ENCODE data around the gene DNAH2.
"Not testable (repeated sequence)": the region's sequence is repeated elsewhere in the genome, so short reads cannot be mapped to it uniquely, and the experiment has no call there.

The DNAH2 gene

DNA sequence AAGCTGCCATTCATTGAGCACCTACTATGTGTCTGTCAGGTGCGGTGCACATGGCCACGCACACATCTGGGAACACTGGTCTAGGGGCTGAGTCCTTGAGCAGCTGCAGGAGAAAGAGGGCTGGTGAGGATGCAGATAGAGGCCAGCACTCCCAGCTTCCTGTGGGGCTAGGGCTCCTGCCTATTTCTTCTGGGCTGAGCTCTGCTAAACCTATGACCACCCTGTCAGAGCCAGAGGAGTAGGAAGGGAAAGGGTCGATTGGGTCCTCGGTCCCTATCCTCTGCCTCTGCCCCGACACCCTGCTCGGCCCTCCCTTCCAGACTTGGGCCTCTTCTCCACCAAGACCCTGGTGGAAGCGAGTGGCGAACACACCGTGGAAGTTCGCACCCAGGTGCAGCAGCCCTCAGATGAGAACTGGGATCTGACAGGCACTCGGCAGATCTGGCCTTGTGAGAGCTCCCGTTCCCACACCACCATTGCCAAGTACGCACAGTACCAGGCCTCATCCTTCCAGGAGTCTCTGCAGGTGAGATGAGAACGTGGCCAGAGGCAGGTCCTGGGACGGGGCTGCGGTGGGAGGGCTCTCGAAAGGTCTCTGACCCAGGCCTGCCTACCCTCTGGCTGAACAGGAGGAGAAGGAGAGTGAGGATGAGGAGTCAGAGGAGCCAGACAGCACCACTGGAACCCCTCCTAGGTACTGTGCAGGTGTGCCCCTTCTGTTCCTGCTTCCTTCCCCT lies 133.3 kb downstream of the DNAH2 start:
- no peak for DNase-seq (ENCODE audit: low spot score)

DNA sequence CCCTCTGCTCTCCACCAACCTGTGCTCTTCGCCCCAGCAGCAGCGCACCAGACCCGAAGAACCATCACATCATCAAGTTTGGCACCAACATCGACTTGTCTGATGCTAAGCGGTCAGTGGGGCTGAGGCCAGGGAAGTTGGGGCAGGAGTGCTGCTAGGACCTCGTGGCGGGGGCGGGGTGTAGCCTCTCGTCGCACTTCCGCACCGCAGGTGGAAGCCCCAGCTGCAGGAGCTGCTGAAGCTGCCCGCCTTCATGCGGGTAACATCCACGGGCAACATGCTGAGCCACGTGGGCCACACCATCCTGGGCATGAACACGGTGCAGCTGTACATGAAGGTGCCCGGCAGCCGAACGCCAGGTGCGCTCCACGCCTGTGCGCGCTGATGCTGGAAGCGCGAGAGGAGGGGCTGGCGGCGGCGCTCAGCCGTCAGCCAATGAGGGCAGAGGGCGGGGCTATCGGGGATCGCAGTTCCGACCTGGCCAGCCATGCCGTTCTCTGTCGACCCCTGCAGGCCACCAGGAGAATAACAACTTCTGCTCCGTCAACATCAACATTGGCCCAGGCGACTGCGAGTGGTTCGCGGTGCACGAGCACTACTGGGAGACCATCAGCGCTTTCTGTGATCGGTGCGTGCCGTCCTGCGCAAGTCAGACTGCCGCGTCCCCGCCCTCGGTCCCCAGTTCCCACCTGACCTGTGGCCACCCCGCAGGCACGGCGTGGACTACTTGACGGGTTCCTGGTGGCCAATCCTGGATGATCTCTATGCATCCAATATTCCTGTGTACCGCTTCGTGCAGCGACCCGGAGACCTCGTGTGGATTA lies 134.1 kb downstream of the DNAH2 start:
- DNase-seq (ENCODE audit: low spot score): peak; percentile 87

DNA sequence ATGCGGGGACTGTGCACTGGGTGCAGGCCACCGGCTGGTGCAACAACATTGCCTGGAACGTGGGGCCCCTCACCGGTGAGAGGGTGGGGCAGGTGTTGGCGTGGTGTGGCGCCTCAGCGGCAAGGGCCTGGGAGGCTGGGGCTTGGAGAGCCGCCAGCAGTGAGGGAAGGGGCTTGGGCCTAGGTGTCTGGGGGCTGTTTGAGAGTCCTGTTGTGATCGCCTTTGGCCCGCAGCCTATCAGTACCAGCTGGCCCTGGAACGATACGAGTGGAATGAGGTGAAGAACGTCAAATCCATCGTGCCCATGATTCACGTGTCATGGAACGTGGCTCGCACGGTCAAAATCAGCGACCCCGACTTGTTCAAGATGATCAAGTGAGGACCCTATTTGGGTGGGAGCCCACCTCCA lies 134.7 kb downstream of the DNAH2 start:
- no peak for DNase-seq (ENCODE audit: low spot score)

DNA sequence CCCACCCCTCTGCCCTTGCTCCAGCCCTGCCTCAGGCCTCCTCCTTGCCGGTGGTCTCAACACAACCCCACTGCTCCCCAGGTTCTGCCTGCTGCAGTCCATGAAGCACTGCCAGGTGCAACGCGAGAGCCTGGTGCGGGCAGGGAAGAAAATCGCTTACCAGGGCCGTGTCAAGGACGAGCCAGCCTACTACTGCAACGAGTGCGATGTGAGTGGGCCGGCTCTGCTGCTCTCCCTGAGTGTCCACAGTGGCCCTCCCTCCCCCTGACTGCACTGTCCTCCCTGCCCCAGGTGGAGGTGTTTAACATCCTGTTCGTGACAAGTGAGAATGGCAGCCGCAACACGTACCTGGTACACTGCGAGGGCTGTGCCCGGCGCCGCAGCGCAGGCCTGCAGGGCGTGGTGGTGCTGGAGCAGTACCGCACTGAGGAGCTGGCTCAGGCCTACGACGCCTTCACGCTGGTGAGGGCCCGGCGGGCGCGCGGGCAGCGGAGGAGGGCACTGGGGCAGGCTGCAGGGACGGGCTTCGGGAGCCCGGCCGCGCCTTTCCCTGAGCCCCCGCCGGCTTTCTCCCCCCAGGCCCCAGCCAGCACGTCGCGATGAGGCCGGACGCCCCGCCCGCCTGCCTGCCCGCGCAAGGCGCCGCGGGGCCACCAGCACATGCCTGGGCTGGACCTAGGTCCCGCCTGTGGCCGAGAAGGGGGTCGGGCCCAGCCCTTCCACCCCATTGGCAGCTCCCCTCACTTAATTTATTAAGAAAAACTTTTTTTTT lies 135.6 kb downstream of the DNAH2 start:
- DNase-seq (ENCODE audit: low spot score): no peak

DNA sequence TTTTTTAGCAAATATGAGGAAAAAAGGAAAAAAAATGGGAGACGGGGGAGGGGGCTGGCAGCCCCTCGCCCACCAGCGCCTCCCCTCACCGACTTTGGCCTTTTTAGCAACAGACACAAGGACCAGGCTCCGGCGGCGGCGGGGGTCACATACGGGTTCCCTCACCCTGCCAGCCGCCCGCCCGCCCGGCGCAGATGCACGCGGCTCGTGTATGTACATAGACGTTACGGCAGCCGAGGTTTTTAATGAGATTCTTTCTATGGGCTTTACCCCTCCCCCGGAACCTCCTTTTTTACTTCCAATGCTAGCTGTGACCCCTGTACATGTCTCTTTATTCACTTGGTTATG lies 136.1 kb downstream of the DNAH2 start:
- DNase-seq (ENCODE audit: low spot score): no peak

DNA sequence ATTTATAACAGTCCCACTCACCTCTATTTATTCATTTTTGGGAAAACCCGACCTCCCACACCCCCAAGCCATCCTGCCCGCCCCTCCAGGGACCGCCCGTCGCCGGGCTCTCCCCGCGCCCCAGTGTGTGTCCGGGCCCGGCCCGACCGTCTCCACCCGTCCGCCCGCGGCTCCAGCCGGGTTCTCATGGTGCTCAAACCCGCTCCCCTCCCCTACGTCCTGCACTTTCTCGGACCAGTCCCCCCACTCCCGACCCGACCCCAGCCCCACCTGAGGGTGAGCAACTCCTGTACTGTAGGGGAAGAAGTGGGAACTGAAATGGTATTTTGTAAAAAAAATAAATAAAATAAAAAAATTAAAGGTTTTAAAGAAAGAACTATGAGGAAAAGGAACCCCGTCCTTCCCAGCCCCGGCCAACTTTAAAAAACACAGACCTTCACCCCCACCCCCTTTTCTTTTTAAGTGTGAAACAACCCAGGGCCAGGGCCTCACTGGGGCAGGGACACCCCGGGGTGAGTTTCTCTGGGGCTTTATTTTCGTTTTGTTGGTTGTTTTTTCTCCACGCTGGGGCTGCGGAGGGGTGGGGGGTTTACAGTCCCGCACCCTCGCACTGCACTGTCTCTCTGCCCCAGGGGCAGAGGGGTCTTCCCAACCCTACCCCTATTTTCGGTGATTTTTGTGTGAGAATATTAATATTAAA lies 136.7 kb downstream of the DNAH2 start:
- DNase-seq (ENCODE audit: low spot score): no peak

DNA sequence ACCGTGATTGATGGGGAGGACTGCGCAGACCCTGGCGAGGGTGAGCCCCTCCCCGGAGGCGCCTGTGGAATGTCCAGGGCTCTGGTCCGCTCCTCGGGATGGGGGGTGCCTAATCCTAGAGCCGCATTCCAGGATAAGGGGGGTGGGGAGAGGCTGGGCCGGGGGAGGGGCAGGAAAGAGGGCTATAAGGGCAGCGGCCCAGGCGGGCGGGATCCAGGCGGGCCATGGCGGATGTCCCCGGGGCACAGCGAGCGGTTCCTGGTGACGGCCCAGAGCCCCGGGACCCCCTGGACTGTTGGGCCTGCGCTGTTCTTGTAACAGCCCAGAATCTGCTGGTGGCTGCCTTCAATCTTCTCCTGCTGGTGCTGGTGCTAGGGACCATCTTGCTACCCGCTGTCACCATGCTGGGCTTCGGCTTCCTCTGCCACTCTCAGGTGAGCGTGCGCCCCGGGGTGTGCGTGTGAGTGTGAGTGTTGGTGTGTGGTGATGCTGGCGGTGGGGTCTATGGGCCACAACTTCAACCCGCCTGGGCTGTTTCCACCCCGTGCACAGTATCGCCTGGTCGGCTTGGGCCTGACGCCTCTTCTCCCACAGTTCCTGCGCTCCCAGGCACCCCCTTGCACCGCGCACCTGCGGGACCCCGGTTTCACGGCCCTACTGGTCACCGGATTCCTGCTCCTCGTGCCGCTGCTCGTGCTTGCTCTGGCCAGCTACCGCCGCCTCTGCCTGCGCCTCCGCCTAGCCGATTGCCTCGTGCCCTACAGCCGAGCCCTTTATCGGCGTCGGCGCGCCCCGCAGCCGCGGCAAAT lies 137.5 kb downstream of the DNAH2 start, which contains the start of gene TMEM88:
Gene TMEM88, plus strand, starts transcription at position 216 of the 809 bp plus-strand sequence. Its CDS starts 9 bp downstream, at position 225.
- no peak for DNase-seq (ENCODE audit: low spot score)

DNA sequence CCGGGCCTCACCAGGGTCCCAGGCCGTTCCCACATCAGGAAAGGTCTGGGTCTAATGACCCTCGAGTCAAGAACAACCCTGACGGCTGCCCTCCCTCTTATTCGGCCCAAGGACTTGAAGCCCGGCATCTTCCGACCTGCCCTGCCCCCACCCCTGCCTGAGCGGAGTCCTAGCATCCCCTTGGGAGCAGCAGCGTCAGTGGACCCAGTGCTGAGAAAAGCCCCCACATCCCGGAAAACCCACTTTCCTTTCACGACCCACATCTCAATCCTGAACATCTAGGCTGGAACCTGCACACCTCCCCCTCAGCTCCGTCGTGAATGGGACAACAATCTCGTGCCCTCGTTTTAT lies 138.1 kb downstream of the DNAH2 start:
- DNase-seq (ENCODE audit: low spot score): no peak

DNA sequence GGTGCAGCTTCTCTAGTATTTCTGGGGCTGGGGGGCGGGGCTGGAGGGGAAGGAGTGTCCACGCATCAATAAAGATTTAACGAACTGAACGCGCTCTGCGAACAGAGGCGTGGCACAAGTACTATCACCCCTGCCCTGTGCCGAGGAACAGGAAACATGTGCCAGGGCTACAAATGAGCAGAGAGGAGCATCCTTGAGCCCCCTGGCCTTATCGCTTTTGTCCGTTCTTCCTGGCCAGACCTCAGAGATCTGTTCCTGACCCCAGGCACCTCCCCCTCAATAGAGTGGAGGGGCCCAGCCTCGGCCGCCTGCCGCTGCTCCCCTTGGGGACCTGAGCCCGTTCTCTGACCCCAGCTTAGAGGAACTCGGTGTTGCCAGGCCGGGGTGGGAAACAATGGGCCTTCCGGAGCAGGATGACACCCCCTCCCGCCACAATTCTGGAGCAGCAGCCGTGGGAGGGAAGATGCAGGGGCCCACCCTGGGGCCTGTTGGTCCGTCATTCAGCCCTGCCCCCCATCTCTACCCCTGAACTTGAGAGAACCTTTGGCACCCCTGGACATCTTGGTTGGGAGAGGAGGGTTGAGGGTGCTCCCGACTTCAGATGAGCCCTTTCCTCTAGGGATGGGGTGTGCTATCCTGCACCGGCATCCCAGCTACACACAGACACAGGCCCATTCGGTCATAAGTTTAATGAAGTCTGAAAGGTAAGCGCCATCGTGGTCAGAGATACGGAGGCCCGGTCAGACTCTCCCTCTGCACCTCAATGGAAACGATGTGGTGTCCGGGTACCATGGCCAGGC lies 138.7 kb downstream of the DNAH2 start:
- peak; percentile 61 for DNase-seq (ENCODE audit: low spot score)

DNA sequence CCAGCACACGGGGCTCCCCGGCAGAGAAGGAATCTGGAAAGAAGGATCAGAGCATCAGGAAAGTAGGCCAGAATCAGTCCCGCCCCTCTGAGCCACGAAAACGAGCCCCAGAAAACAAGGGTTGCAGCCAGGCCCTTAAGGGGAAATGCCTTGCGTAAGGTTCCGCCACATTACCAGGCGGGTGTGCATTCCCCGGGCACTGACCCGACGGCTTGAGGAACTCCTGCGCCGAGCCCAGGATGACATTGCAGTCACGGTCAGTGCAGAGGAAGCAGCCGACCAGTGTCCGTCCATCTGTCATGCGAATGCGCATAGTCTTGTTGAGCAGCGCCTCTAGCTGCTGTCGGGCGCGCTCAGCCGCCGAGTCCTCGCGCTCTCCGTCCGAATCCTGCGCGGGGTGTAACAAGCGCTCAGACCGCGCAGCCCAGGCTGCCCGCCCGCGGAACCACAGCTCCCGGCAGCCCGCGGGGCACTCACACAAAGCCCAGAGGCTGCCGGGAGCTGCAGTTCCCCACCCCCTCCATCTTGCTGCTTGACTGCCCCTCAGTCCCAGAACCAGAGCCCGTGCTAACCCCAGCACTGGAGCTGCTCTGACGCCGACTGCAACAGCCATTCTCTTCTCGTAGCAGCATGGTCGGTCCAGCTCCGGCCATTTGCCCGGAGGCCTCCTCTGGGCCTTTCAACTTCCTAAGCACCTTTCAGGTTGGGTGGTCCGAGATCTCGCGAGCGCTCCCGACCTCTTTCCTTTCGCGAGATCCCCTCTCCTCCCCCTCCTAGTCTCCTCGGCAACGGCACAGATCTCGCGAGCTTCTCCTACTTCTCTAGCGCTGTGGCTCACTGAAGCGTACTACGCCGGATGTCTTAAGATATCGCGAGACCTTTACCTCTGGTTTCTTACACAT lies 139.5 kb downstream of the DNAH2 start, which contains the start of gene NAA38:
Gene NAA38, minus strand, starts transcription at position 749 of the 902 bp plus-strand sequence. Its CDS starts 96 bp downstream, at position 653.
- peak; percentile 96 for DNase-seq (ENCODE audit: low spot score)

DNA sequence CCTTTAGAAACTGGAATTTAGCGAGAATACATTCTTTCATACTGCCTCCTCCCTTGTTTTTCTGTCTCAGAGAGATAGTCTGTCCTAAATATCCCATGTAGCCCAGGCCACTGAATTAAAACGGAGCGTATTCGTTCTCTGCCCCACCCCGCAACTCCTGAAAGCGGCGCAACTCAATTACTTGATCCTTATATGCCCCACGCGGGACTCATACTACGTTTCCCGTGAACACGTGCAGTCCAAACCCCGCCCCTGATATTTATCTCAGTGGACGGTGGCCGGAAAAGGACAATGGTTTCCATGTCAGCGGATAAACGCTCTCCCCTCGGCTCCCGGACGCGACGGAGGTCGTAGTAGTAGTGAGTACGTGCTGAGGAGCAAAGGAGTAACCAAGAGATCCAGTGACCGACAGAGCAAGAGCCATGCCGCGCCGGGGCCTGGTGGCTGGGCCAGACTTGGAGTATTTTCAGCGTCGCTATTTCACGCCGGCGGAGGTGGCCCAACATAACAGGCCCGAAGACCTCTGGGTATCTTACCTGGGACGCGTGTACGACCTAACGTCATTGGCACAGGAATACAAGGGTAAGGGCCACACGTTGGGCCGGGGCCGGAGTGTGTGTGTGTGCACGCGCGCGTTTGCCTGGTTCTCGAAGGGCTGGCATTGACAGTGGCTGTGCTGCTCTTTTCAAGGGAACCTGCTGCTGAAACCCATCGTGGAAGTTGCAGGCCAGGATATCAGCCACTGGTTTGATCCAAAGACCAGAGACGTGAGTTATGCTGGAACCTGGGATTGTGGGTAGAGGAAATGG lies 140.4 kb downstream of the DNAH2 start, which contains the start of gene CYB5D1:
Gene CYB5D1, plus strand, starts transcription at position 291 of the 809 bp plus-strand sequence. Its CDS starts 132 bp downstream, at position 423.
- peak; percentile 80 for DNase-seq (ENCODE audit: low spot score)

DNA sequence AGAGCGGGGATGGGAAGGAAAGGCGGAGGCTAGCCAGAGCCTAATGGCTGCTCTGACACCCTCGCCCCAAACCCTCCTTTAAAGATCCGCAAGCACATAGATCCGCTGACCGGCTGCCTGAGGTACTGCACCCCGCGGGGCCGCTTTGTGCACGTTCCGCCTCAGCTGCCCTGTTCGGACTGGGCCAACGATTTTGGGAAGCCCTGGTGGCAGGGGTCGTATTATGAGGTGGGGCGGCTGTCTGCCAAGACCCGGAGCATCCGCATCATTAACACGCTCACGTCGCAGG lies 140.9 kb downstream of the DNAH2 start:
- no peak for DNase-seq (ENCODE audit: low spot score)

DNA sequence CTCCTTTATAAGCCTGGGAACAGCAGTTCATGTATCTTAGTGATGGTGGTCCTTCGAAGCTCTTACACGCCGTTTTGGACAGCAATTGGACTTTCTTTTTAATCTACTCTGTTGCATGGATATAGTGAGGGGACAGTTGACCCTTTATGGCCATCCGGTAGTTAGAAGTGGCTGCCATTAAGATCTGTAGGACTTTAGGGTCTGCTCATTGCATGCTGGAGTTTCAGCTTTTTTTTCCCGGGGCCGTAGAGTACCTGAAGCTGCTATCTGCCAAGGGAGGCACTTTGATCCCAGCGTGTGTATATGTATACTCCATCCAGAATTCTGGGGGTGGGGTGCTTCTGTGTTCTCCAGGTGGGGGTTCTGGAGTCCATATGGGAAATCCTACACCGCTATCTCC lies 141.5 kb downstream of the DNAH2 start:
- DNase-seq (ENCODE audit: low spot score): no peak

DNA sequence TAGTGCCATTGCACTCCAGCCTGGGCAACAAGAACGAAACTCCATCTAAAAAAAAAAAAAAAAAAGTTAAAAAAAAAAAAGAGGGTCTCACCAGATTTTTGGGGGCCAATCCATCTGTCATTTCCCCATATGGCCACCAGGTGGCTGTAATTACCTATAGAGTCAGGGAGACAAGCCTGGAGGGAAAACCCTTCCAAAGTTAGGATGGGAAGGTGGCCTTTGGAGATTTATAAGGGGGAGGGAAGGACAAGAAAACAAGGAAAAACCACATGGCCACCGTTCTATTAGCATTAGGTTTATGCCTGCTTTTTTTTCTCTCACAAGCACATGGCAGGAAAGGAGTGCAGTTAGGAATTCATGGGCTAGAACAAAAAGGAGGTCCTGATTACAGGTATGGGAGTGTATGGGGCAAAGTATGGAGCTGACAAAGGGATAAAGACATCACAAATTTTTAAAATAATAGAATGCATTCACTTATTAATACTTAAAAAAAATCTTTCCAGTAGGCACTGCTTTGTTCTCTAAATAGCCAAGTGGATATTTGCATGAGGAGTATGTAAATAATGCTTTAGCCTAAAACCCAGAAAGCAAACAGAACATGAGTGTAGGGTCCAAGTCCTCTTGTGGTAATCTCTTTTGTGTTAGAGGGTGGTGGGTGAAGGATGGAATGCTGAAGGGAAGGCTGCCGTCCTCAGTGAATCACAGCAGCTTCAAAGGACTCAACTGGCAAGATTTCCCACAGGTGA lies 145.3 kb downstream of the DNAH2 start:
- DNase-seq (ENCODE audit: low spot score): peak; percentile 51

DNA sequence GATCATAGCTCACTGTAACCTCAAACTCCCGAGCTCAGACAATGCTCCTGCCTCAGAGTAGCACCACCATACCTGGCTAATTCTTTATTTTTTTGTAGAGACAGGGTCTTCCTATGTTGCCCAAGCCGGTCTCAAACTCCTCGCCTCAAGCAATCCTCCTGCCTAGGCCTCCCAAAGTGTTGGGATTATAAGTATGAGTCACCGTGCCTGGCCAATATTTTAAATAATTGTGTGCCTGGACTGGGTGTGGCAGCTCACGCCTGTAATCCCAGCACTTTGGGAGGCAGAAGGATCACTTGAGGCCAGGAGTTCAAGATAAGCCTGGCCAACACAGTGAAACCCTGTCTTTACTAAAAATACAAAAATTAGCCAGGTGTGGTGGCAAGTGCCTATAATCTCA lies 146.8 kb downstream of the DNAH2 start:
- DNase-seq (ENCODE audit: low spot score): not testable (repeated sequence)

DNA sequence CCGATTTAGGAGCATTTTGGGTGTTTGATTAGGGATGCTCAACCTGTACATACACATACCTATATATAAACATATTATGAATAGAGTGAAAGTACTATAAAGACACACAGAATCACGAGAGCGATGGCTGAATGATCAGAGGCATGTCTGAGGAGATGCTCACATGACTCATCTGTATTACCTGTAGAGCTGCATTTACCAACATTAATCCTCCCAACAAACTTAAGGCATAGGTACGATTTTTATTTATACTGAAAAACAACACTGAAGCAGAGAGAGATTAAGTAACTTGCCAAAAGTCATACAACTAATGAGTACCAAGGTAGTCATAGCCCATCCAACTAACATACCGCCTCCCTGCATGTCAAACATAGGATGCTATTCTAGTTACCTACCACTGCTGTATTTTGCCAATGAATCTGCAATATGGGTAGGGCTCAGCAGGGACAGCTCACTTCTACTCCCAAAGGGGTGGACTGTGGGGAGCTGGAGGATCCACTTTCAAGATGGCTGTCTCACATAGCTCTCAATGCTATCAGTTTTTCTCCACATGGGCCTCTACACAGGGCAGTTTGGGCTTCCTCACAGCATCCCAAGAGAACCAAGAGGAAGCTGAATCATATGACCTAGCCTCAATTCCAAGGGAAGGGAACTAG lies 147.6 kb downstream of the DNAH2 start:
- no peak for DNase-seq (ENCODE audit: low spot score)

DNA sequence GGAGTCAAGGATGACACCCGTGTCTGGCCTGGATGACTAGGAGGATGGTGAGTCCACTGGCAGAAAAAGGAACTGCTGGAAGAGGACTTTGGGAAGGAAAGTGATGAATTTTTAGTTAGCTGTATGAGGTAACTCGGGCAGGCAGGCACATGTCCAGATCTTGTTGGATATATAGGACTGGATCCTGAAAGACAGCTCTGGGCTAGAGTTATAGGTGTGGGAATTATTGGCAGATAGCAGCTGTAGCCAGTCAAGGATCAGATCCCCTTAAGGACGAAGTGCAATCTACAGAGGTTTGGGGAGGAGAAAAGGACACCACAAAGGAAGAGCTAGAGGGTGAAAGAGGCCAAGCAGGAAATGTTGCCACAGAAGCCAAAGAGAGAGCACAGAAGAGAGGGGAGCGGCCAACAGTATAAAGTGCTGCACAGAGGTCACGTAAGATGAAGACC lies 150.4 kb downstream of the DNAH2 start:
- DNase-seq (ENCODE audit: low spot score): no peak
